Suprapubic skin (tissue), 4 donors: ENCODE results near the gene MAGI1. TPM values are rescaled to one million over a fixed set of nuclear protein-coding genes. Genes with fewer than 3 reads are reported as not detected.

ENCODE experiments used
- DNase-seq, 2 donors: peaks; one replicate each; pipeline ENCODE4 v3.0.0-alpha.2; 2019; ENCODE audit warnings: low spot score in 2 of 2
- H3K27ac ChIP-seq: fragments of 200-600 bp; sonication (generic); one replicate; pipeline ENCODE4 v1.5.1; 2019
- H3K27me3 ChIP-seq: fragments of 200-600 bp; sonication (generic); one replicate; pipeline ENCODE4 v1.5.1; 2019
- H3K36me3 ChIP-seq: fragments of 200-600 bp; sonication (generic); one replicate; pipeline ENCODE4 v1.5.1; 2019
- H3K4me1 ChIP-seq: fragments of 200-600 bp; sonication (generic); one replicate; pipeline ENCODE4 v1.5.1; 2019
- H3K4me3 ChIP-seq: fragments of 200-600 bp; sonication (generic); one replicate; pipeline ENCODE4 v1.5.1; 2019; ENCODE audit warnings: mild to moderate bottlenecking
- H3K9me3 ChIP-seq: fragments of 200-600 bp; sonication (generic); one replicate; pipeline ENCODE4 v1.5.1; 2019
- EP300 ChIP-seq: sonication (generic); formaldehyde crosslinking; IDR thresholded peaks from one replicate; pipeline ENCODE4 v1.6.1; 2017; ENCODE audit warnings: antibody characterized with exemption
- POLR2A ChIP-seq, 2 donors: fragments of 450-650 bp; IDR thresholded peaks; one replicate each; pipeline ENCODE4 v1.6.1; 2017; ENCODE audit warnings: antibody characterized with exemption in 2 of 2, mild to moderate bottlenecking in 2 of 2, moderate library complexity in 2 of 2
- POLR2AphosphoS5 ChIP-seq, 3 donors: sonication (generic); formaldehyde crosslinking; IDR thresholded peaks; one replicate each; pipeline ENCODE4 v1.6.1; 2017; ENCODE audit warnings: antibody characterized with exemption in 3 of 3
- WGBS: methylation state at CpG from one replicate; pipeline ENCODE4 v1.1.5; 2018; 5-methylcytosine and 5-hydroxymethylcytosine counted together
- total RNA-seq, 4 donors: library from RNA; depleted of rRNA; stranded (reverse); fragments of >200 nt; gene quantifications; one replicate each; pipeline ENCODE4 v1.1.0, GENCODE V29; 2016
- TF ChIP-seq, protein P1 (sequence below), 2 donors: fragments of 200-600 bp in 1 of 2; fragments of 450-650 bp in 1 of 2; sonication (generic) in 1 of 2; IDR thresholded peaks; one replicate each; pipeline ENCODE4 v1.5.1; 2016 to 2019; ENCODE audit warnings: antibody characterized with exemption in 2 of 2, mild to moderate bottlenecking in 1 of 2, moderate library complexity in 1 of 2

MAGI1 gene
- total RNA-seq, 4 donors from 2014 or later: 37.9 to 71.5 (median 48.6) TPM

DNA sequence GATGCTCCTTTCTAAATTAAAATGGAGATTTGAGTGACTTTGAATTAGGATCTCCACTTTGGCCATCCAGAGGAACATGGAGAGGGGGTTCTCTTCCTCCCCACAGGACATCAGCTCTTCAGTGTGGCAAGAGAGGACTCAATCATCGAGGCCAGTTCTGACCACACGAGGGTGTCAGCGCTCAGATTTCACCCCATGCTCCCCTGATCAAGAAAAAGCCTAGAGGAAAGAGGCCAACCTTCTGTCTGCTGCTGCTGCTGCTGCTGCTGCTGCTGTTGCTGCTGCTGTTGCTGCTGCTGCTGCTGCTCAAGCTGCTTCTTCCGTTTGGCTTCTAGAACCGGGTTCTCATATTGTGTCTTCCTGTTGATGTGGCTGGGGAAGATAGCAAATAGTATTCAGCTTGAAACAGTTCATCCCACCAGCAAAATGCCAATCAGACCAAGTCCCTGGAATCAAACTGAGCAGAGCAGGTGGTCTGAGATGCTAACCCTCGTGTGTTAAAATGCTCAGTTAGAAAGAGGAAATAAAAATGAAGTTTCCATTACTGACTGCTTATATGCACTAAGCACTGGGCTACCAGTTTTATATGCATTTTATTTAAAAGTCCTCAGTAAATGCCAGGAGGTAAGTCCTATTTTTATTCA lies 599.0 kb downstream of the MAGI1 start:
- Histone ChIP-seq H3K9me3 (no peaks in the 10 kb centered on the region), H3K27ac (no peak overlapping the region), H3K36me3 (no peaks in the 10 kb centered on the region), H3K27me3 (no peaks in the 10 kb centered on the region), H3K4me3 (no peak overlapping the region), H3K4me1 (no peaks in the 10 kb centered on the region)
- TF ChIP-seq, protein P1, sequence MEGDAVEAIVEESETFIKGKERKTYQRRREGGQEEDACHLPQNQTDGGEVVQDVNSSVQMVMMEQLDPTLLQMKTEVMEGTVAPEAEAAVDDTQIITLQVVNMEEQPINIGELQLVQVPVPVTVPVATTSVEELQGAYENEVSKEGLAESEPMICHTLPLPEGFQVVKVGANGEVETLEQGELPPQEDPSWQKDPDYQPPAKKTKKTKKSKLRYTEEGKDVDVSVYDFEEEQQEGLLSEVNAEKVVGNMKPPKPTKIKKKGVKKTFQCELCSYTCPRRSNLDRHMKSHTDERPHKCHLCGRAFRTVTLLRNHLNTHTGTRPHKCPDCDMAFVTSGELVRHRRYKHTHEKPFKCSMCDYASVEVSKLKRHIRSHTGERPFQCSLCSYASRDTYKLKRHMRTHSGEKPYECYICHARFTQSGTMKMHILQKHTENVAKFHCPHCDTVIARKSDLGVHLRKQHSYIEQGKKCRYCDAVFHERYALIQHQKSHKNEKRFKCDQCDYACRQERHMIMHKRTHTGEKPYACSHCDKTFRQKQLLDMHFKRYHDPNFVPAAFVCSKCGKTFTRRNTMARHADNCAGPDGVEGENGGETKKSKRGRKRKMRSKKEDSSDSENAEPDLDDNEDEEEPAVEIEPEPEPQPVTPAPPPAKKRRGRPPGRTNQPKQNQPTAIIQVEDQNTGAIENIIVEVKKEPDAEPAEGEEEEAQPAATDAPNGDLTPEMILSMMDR (IDR thresholded peaks at IDR 0.05): peak in 1 of 2 donors; percentile 32
- TF ChIP-seq POLR2AphosphoS5 (IDR thresholded peaks at IDR 0.05): no peak
- 22% methylated on average over 6 of the region's 6 CpGs for WGBS
- DNase-seq: no peak

DNA sequence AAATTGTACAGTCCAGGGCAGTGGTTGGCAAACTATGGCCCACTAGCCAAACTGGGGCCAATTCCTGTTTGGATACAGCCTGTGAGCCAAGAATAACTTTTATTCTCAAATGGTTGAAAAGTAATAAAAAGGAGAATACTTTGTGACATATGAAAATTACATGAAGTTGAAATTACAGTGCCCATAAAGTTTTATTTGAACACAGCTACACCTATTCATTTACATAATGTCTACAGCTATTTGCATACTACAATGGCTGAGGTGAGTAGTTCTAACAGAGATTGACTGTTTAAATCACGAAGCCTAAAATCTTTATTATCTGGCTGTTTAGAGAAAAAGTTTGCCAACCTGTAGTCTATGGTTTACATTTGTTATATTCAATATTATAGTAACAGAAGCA lies 600.1 kb downstream of the MAGI1 start:
- DNase-seq: no peak
- H3K4me3 ChIP-seq: no peak overlapping the region
- H3K4me1 ChIP-seq: no peaks in the 10 kb centered on the region
- 98% methylated on average over 1 of the region's 1 CpG for WGBS
- H3K9me3 ChIP-seq: no peaks in the 10 kb centered on the region
- no peaks in the 10 kb centered on the region for H3K27me3 ChIP-seq
- TF ChIP-seq EP300 (no peak), POLR2A (IDR thresholded peaks at IDR 0.05) (no peak), POLR2AphosphoS5 (IDR thresholded peaks at IDR 0.05) (no peak)
- TF ChIP-seq, protein P1 (IDR thresholded peaks at IDR 0.05): no peak
- H3K36me3 ChIP-seq: no peaks in the 10 kb centered on the region
- no peak overlapping the region for H3K27ac ChIP-seq

DNA sequence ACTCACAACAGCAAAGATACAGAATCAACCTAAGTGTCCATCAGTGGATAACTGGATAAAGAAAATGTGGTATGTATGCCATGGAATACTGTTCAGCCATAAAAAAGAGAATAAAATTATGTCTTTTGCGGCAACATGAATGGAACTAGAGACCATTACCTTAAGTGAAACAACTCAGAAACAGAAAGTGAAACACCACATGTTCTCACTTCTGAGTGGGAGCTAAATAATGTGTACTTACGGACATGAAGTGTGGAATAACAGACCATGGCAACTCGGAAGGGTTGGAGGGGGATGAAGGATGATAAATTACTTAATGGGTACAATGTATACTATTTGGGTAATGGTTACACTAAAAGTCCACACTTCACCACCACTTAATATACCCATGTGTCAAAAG lies 600.6 kb downstream of the MAGI1 start:
- Histone ChIP-seq H3K27ac (no peak overlapping the region), H3K4me3 (no peak overlapping the region), H3K27me3 (no peaks in the 10 kb centered on the region), H3K4me1 (no peaks in the 10 kb centered on the region), H3K9me3 (no peaks in the 10 kb centered on the region), H3K36me3 (no peaks in the 10 kb centered on the region)
- TF ChIP-seq POLR2A (IDR thresholded peaks at IDR 0.05) (no peak), POLR2AphosphoS5 (IDR thresholded peaks at IDR 0.05) (no peak), EP300 (no peak)
- TF ChIP-seq, protein P1 (IDR thresholded peaks at IDR 0.05): no peak
- WGBS: 90% methylated on average over 3 of the region's 3 CpGs
- no peak for DNase-seq

DNA sequence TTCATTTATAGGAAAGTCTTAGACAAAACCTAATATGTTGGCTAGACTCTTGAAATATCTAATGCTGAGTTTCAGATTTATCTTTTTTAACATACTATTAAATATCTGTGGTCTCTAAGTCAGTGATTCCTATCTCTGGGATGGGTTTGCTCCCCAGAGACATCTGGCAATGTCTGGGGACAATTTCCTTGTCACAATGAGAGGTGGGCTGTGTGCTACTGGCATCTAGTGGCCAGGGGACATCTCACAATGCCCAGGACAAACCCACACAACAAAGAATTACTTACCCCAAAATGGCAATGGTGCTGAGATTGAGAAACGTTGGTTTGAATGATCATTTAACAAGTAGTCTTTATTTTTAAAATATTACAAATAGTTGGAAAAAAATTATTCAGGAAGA lies 602.1 kb downstream of the MAGI1 start:
- DNase-seq: no peak
- H3K27me3 ChIP-seq: no peaks in the 10 kb centered on the region
- H3K4me1 ChIP-seq: no peaks in the 10 kb centered on the region
- no peak overlapping the region for H3K4me3 ChIP-seq
- no peak overlapping the region for H3K27ac ChIP-seq
- no peaks in the 10 kb centered on the region for H3K9me3 ChIP-seq
- TF ChIP-seq EP300 (no peak), POLR2A (IDR thresholded peaks at IDR 0.05) (no peak), POLR2AphosphoS5 (IDR thresholded peaks at IDR 0.05) (no peak)
- TF ChIP-seq, protein P1 (IDR thresholded peaks at IDR 0.05): no peak
- WGBS: 59% methylated on average over 1 of the region's 1 CpG
- no peaks in the 10 kb centered on the region for H3K36me3 ChIP-seq

DNA sequence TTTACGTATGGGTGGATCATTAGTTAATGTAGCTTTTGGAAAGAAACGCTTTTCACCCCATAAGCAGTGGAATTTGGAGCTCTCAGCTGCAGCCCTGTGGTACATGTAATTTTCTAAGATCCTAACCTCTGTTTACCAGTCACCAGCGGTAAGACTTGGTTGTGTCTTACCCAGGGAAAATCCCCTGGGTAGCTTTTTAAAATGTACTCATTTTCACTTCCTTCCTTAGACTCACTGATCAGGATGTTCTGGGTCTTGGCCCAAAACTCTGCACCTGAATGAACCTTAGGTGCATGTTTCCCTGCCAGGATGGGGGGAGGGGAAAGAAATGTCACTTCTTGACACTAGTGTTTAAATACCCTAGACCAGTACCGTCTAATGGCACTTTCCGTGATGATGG lies 605.2 kb downstream of the MAGI1 start:
- no peak for DNase-seq
- 80% methylated on average over 5 of the region's 5 CpGs for WGBS
- Histone ChIP-seq H3K27me3 (no peaks in the 10 kb centered on the region), H3K36me3 (peaks cover 14% of the 10 kb centered on the region), H3K9me3 (no peaks in the 10 kb centered on the region), H3K27ac (no peak overlapping the region), H3K4me1 (no peaks in the 10 kb centered on the region), H3K4me3 (no peak overlapping the region)
- TF ChIP-seq, protein P1 (IDR thresholded peaks at IDR 0.05): no peak
- no peak for TF ChIP-seq POLR2A (IDR thresholded peaks at IDR 0.05)
